Neutrophil (primary cell): ENCODE measurements around the gene GLRA1.

Experiments
- H3K27ac ChIP-seq: fragments of 200-600 bp; sonication (generic); 2 replicates; pipeline ENCODE4 v1.5.1; 2016; ENCODE audit warnings: mild to moderate bottlenecking, moderate library complexity
- H3K27me3 ChIP-seq: fragments of 200-600 bp; sonication (generic); 2 replicates; pipeline ENCODE4 v1.6.0; 2016; ENCODE audit warnings: mild to moderate bottlenecking
- H3K36me3 ChIP-seq: fragments of 200-600 bp; sonication (generic); 2 replicates; pipeline ENCODE4 v1.5.1; 2017
- H3K4me1 ChIP-seq, 2 experiments: fragments of 200-600 bp in 1 of 2; sonication (generic) in 1 of 2; 1 replicate in 1 of 2; 2 replicates in 1 of 2; pipeline versions ENCODE4 v1.5.1 to v1.6.1; 2013 to 2016; ENCODE audit warnings: low read depth in 1 of 2, low read length in 1 of 2, mild to moderate bottlenecking in 1 of 2, moderate library complexity in 1 of 2; ENCODE audit not compliant: control insufficient read depth in 1 of 2, insufficient read depth in 1 of 2
- H3K4me3 ChIP-seq, 2 experiments: fragments of 200-600 bp in 1 of 2; sonication (generic) in 1 of 2; 1 replicate in 1 of 2; 2 replicates in 1 of 2; pipeline ENCODE4 v1.5.1; 2013 to 2016; ENCODE audit warnings: low read depth in 1 of 2, low read length in 1 of 2, mild to moderate bottlenecking in 1 of 2, moderate library complexity in 1 of 2
- H3K9me3 ChIP-seq: fragments of 200-600 bp; sonication (generic); 2 replicates; pipeline ENCODE4 v1.5.1; 2016
- CTCF ChIP-seq: fragments of 200-600 bp; sonication (generic); IDR thresholded peaks from 2 replicates; pipeline ENCODE4 v1.5.1; 2016; ENCODE audit warnings: antibody characterized with exemption

The GLRA1 gene

GRCh38 chr5:151886546-151887275 lies 37.9 kb downstream of the GLRA1 start:
- no peak for TF ChIP-seq CTCF
- Histone ChIP-seq H3K27me3 (peaks cover under 1% of the 10 kb centered on the region), H3K4me3 (no peak overlapping the region), H3K36me3 (no peaks in the 10 kb centered on the region), H3K27ac (no peak overlapping the region), H3K4me1 (no peaks in the 10 kb centered on the region), H3K9me3 (no peaks in the 10 kb centered on the region)

GRCh38 chr5:151885138-151885908 lies 39.3 kb downstream of the GLRA1 start:
- Histone ChIP-seq H3K4me3 (no peak overlapping the region), H3K36me3 (no peaks in the 10 kb centered on the region), H3K27ac (no peak overlapping the region), H3K9me3 (no peaks in the 10 kb centered on the region), H3K27me3 (peaks cover 2% of the 10 kb centered on the region), H3K4me1 (no peaks in the 10 kb centered on the region)
- no peak for TF ChIP-seq CTCF

GRCh38 chr5:151881621-151882225 lies 42.9 kb downstream of the GLRA1 start:
- no peaks in the 10 kb centered on the region for H3K36me3 ChIP-seq
- no peaks in the 10 kb centered on the region for H3K4me1 ChIP-seq
- no peak overlapping the region for H3K27ac ChIP-seq
- no peaks in the 10 kb centered on the region for H3K9me3 ChIP-seq
- H3K27me3 ChIP-seq: peaks cover 2% of the 10 kb centered on the region
- H3K4me3 ChIP-seq: no peak overlapping the region
- TF ChIP-seq CTCF: no peak

GRCh38 chr5:151880324-151880723 lies 44.3 kb downstream of the GLRA1 start:
- Histone ChIP-seq H3K9me3 (no peaks in the 10 kb centered on the region), H3K27me3 (peaks cover 2% of the 10 kb centered on the region), H3K36me3 (no peaks in the 10 kb centered on the region), H3K27ac (no peak overlapping the region), H3K4me3 (no peak overlapping the region), H3K4me1 (no peaks in the 10 kb centered on the region)
- TF ChIP-seq CTCF: no peak

- H3K36me3 ChIP-seq: no peaks in the 10 kb centered on the region
- no peaks in the 10 kb centered on the region for H3K9me3 ChIP-seq
- H3K27me3 ChIP-seq: no peaks in the 10 kb centered on the region
- H3K27ac ChIP-seq: no peak overlapping the region
- H3K4me3 ChIP-seq: no peak overlapping the region
- no peak for TF ChIP-seq CTCF
- H3K4me1 ChIP-seq: no peaks in the 10 kb centered on the region
Observed at GRCh38 chr5:151873701-151874100, 51.0 kb downstream of the GLRA1 start.
